ENCODE data around the gene AZU1. TPM values are rescaled to one million over a fixed set of nuclear protein-coding genes. Genes with fewer than 3 reads are reported as not detected.
"Not testable (repeated sequence)": the region's sequence is repeated elsewhere in the genome, so short reads cannot be mapped to it uniquely, and the experiment has no call there.

The AZU1 gene
- polyA plus RNA-seq, 2 donors, result not detected

GRCh38 chr19:876089-876488, 48.5 kb downstream of the AZU1 start:
- Histone ChIP-seq H3K27ac (ENCODE audit: low read depth in 2 of 2, low read length in 1 of 2) (no peak overlapping the region), H3K4me1 (ENCODE audit: control insufficient read depth in 2 of 2, insufficient read depth in 2 of 2, low read length in 1 of 2) (peaks cover 0 to 2% of the 10 kb centered on the region in 2 donors), H3K27me3 (ENCODE audit: control insufficient read depth in 1 of 2, insufficient read depth in 2 of 2, low read length in 2 of 2) (no peaks in the 10 kb centered on the region), H3K36me3 (ENCODE audit: control insufficient read depth in 2 of 2, insufficient read depth in 2 of 2, low read length in 1 of 2) (peaks cover 0 to 35% of the 10 kb centered on the region in 2 donors), H3K4me3 (ENCODE audit: low read depth in 1 of 2, low read length in 2 of 2) (no peak overlapping the region), H3K9me3 (ENCODE audit: control insufficient read depth in 2 of 2, insufficient read depth in 1 of 2, low read depth in 1 of 2, low read length in 1 of 2) (no peaks in the 10 kb centered on the region)
- WGBS, 2 donors, result 84 to 86% methylated on average over 18 of the region's 18 CpGs

- Histone ChIP-seq H3K36me3 (ENCODE audit: control insufficient read depth in 2 of 2, insufficient read depth in 2 of 2, low read length in 1 of 2) (peaks cover 0 to 40% of the 10 kb centered on the region in 2 donors), H3K27ac (ENCODE audit: low read depth in 2 of 2, low read length in 1 of 2) (no peak overlapping the region), H3K4me3 (ENCODE audit: low read depth in 1 of 2, low read length in 2 of 2) (no peak overlapping the region), H3K4me1 (ENCODE audit: control insufficient read depth in 2 of 2, insufficient read depth in 2 of 2, low read length in 1 of 2) (peaks cover 0 to 2% of the 10 kb centered on the region in 2 donors), H3K27me3 (ENCODE audit: control insufficient read depth in 1 of 2, insufficient read depth in 2 of 2, low read length in 2 of 2) (no peaks in the 10 kb centered on the region), H3K9me3 (ENCODE audit: control insufficient read depth in 2 of 2, insufficient read depth in 1 of 2, low read depth in 1 of 2, low read length in 1 of 2) (no peaks in the 10 kb centered on the region)
- WGBS, 2 donors, result 88 to 92% methylated on average over 26 to 29 of the region's 29 CpGs
Measured at GRCh38 chr19:876780-877314, 49.2 kb downstream of the AZU1 start.

- H3K36me3 ChIP-seq (ENCODE audit: control insufficient read depth in 2 of 2, insufficient read depth in 2 of 2, low read length in 1 of 2), result peaks cover 0 to 53% of the 10 kb centered on the region in 2 donors
- H3K27me3 ChIP-seq (ENCODE audit: control insufficient read depth in 1 of 2, insufficient read depth in 2 of 2, low read length in 2 of 2); H3K9me3 ChIP-seq (ENCODE audit: control insufficient read depth in 2 of 2, insufficient read depth in 1 of 2, low read depth in 1 of 2, low read length in 1 of 2); H3K4me3 ChIP-seq (ENCODE audit: low read depth in 1 of 2, low read length in 2 of 2); H3K27ac ChIP-seq (ENCODE audit: low read depth in 2 of 2, low read length in 1 of 2); H3K4me1 ChIP-seq (ENCODE audit: control insufficient read depth in 2 of 2, insufficient read depth in 2 of 2, low read length in 1 of 2): not testable (repeated sequence)
- WGBS, 2 donors, result 86 to 88% methylated on average over 20 to 23 of the region's 23 CpGs
Measured at GRCh38 chr19:877992-878660, 50.5 kb downstream of the AZU1 start.

- 86 to 91% methylated on average over 18 to 24 of the region's 24 CpGs for WGBS, 2 donors
- not testable (repeated sequence) for H3K4me1 ChIP-seq (ENCODE audit: control insufficient read depth in 2 of 2, insufficient read depth in 2 of 2, low read length in 1 of 2); H3K27ac ChIP-seq (ENCODE audit: low read depth in 2 of 2, low read length in 1 of 2); H3K4me3 ChIP-seq (ENCODE audit: low read depth in 1 of 2, low read length in 2 of 2); H3K27me3 ChIP-seq (ENCODE audit: control insufficient read depth in 1 of 2, insufficient read depth in 2 of 2, low read length in 2 of 2); H3K9me3 ChIP-seq (ENCODE audit: control insufficient read depth in 2 of 2, insufficient read depth in 1 of 2, low read depth in 1 of 2, low read length in 1 of 2)
- H3K36me3 ChIP-seq (ENCODE audit: control insufficient read depth in 2 of 2, insufficient read depth in 2 of 2, low read length in 1 of 2), result peaks cover 0 to 54% of the 10 kb centered on the region in 2 donors
Measured at GRCh38 chr19:878751-879561, 51.3 kb downstream of the AZU1 start.

GRCh38 chr19:879711-880438, 52.2 kb downstream of the AZU1 start:
- Histone ChIP-seq H3K27ac (ENCODE audit: low read depth in 2 of 2, low read length in 1 of 2) (no peak overlapping the region), H3K36me3 (ENCODE audit: control insufficient read depth in 2 of 2, insufficient read depth in 2 of 2, low read length in 1 of 2) (peaks cover 0 to 60% of the 10 kb centered on the region in 2 donors), H3K4me3 (ENCODE audit: low read depth in 1 of 2, low read length in 2 of 2) (no peak overlapping the region), H3K4me1 (ENCODE audit: control insufficient read depth in 2 of 2, insufficient read depth in 2 of 2, low read length in 1 of 2) (peaks cover 0 to 3% of the 10 kb centered on the region in 2 donors), H3K27me3 (ENCODE audit: control insufficient read depth in 1 of 2, insufficient read depth in 2 of 2, low read length in 2 of 2) (no peaks in the 10 kb centered on the region), H3K9me3 (ENCODE audit: control insufficient read depth in 2 of 2, insufficient read depth in 1 of 2, low read depth in 1 of 2, low read length in 1 of 2) (no peaks in the 10 kb centered on the region)
- WGBS, 2 donors, result 89% methylated on average over 33 to 37 of the region's 37 CpGs

Other genes starting within 250 kb of the AZU1 start
- gene HCN2, start 238.0 kb upstream of the AZU1 start, polyA plus RNA-seq, result 1 to 10 TPM in 1 of 2 donors, under 1 TPM in 1; 0.65 to 1.4 TPM
- gene POLRMT, start 194.3 kb upstream of the AZU1 start, polyA plus RNA-seq, result 10 to 100 TPM; 35.6 to 56.1 TPM
- under 1 TPM; 0.53 to 0.86 TPM for gene FGF22, start 188.0 kb upstream of the AZU1 start, polyA plus RNA-seq
- gene RNF126, start 164.6 kb upstream of the AZU1 start, polyA plus RNA-seq, result 10 to 100 TPM; 38.4 to 61.5 TPM
- 1 to 10 TPM; 5.9 to 7.8 TPM for gene FSTL3, start 151.4 kb upstream of the AZU1 start, polyA plus RNA-seq
- not detected for gene PRSS57, start 132.4 kb upstream of the AZU1 start, polyA plus RNA-seq
- gene PALM, start 118.9 kb upstream of the AZU1 start, polyA plus RNA-seq, result 1 to 10 TPM; 4.8 to 7.6 TPM
- under 1 TPM; 0.08 to 0.11 TPM for gene MISP, start 76.7 kb upstream of the AZU1 start, polyA plus RNA-seq
- 10 to 100 TPM; 90.6 to 98.3 TPM for gene PTBP1, start 30.4 kb upstream of the AZU1 start, polyA plus RNA-seq
- not detected for gene PLPPR3, start 5.9 kb upstream of the AZU1 start, polyA plus RNA-seq
- not detected for gene PRTN3, start 13.2 kb downstream of the AZU1 start, polyA plus RNA-seq
- under 1 TPM; 0.24 to 0.68 TPM for gene ELANE, start 24.5 kb downstream of the AZU1 start, polyA plus RNA-seq
- 10 to 100 TPM; 32.6 to 95.2 TPM for gene CFD, start 31.8 kb downstream of the AZU1 start, polyA plus RNA-seq
- gene MED16, start 65.3 kb downstream of the AZU1 start, polyA plus RNA-seq, result 10 to 100 TPM; 33.0 to 46.2 TPM
- not detected for gene RNU6-9, start 65.6 kb downstream of the AZU1 start, polyA plus RNA-seq
- gene R3HDM4, start 85.4 kb downstream of the AZU1 start, polyA plus RNA-seq, result 10 to 100 TPM; 66.1 to 84.8 TPM
- under 1 TPM in 1 of 2 donors, not detected in 1; 0.01 TPM for gene KISS1R, start 89.5 kb downstream of the AZU1 start, polyA plus RNA-seq
- 1 to 10 TPM; 1.3 to 5.2 TPM for gene ARID3A, start 98.2 kb downstream of the AZU1 start, polyA plus RNA-seq
- gene WDR18, start 156.5 kb downstream of the AZU1 start, polyA plus RNA-seq, result 10 to 100 TPM; 36.2 to 44.8 TPM
- gene GRIN3B, start 172.6 kb downstream of the AZU1 start, polyA plus RNA-seq, result under 1 TPM; 0.01 to 0.04 TPM
- 100 to 1,000 TPM; 142 to 238 TPM for gene TMEM259, start 193.3 kb downstream of the AZU1 start, polyA plus RNA-seq
- not detected for gene RNU6-2, start 193.7 kb downstream of the AZU1 start, polyA plus RNA-seq
- 100 to 1,000 TPM in 1 of 2 donors, 10 to 100 TPM in 1; 84.4 to 106 TPM for gene CNN2, start 198.8 kb downstream of the AZU1 start, polyA plus RNA-seq
- gene ABCA7, start 212.3 kb downstream of the AZU1 start, polyA plus RNA-seq, result 10 to 100 TPM; 11.4 to 26.4 TPM
- gene ARHGAP45, start 239.3 kb downstream of the AZU1 start, polyA plus RNA-seq, result 10 to 100 TPM in 1 of 2 donors, 1 to 10 TPM in 1; 8.9 to 17.7 TPM

Measured in esophagus (tissue), 2 donors.